Measurements from ENCODE around the gene KCNH3. TPM values are rescaled to one million over a fixed set of nuclear protein-coding genes. Genes with fewer than 3 reads are reported as not detected.

KCNH3 gene
- total and polyA plus RNA-seq, 2 of the 4 experiments (the other 2 are of a cell fraction) = 0.10 TPM; not detected in 1

DNA sequence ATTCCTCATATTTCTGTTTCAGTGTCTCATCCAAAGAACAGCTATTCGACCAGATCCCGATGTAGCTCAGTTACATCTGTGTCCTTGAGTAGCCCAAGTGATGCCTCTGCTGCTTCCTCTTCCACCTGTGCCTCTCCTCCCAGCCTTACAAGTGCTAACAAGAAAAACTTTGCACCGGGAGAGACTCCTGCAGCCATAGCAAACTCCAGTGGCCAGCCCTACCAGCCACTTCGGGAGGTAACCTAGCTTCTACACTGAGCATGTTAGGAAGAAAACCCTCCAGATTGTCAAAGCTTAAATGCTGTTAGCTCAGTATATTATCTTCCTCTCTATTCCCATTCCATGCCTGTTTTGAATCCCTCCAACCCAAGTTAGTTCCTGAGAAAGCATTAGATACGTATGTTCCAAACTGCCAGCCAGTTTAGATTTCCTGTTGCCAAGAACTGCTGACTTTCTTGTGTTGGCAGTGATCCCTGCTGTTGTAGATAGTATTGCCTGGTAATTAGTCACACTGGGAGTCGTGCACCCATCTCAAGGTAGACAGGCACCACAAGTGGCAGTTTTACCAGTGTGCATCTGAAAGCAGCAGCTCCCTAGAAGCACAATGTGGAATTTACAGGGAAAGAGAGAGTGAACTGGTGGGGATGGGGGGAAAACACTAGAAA lies 14.0 kb upstream of the KCNH3 start:
- Histone ChIP-seq H2BK120ac (ENCODE audit: low read depth, low read length) (no peak overlapping the region), H3K27ac (ENCODE audit: insufficient read depth, low read length) (no peak overlapping the region), H2AFZ (replicated peaks; ENCODE audit: low read length, poor library complexity) (no peak overlapping the region), H3K14ac (replicated peaks; ENCODE audit: low read depth, low read length) (no peak overlapping the region), H2AK9ac (replicated peaks; ENCODE audit: low read depth, low read length, poor library complexity) (no peak overlapping the region), H2BK5ac (ENCODE audit: low read depth, low read length, poor library complexity, severe bottlenecking) (no peak overlapping the region), H3K79me1 (ENCODE audit: low read depth in 1 of 2, low read length in 2 of 2) (no peaks in the 10 kb centered on the region; a peak in 1 of 4 replicates), H3K27me3 (ENCODE audit: control insufficient read depth, insufficient read depth, low read length) (no peaks in the 10 kb centered on the region), H2AK5ac (ENCODE audit: low read depth, low read length) (no peak overlapping the region), H3K4ac (ENCODE audit: low read depth, low read length) (no peak overlapping the region), H3K18ac (ENCODE audit: low read depth, low read length) (no peak overlapping the region), H2BK20ac (ENCODE audit: low read depth, low read length) (no peak overlapping the region), H3K9ac (ENCODE audit: low read depth, low read length) (no peak overlapping the region), H2BK15ac (ENCODE audit: low read depth, low read length) (no peak overlapping the region), H3K9me3 (ENCODE audit: control insufficient read depth, insufficient read depth, low read length) (no peaks in the 10 kb centered on the region), H3K4me3 (ENCODE audit: insufficient read depth, low read depth, low read length) (no peak overlapping the region), H3K9me1 (ENCODE audit: insufficient read depth, low read length) (peaks cover 4% of the 10 kb centered on the region; the same call in 1 of the 2 replicates), H4K20me1 (ENCODE audit: insufficient read depth, low read length) (no peaks in the 10 kb centered on the region), H4K91ac (ENCODE audit: insufficient read depth, low read depth, low read length) (no peak overlapping the region), H3K56ac (ENCODE audit: extremely low read depth, insufficient read depth, low read length) (no peak overlapping the region), H4K5ac (ENCODE audit: low read depth, low read length) (no peak overlapping the region), H3K4me1 (ENCODE audit: control insufficient read depth, insufficient read depth, low read length) (no peaks in the 10 kb centered on the region), H4K8ac (ENCODE audit: low read depth in 2 of 2, low read length in 2 of 2) (no peak overlapping the region), H3K23ac (ENCODE audit: low read depth, low read length) (no peak overlapping the region), H3K4me2 (ENCODE audit: low read depth, low read length) (no peak overlapping the region), H3K36me3 (ENCODE audit: control insufficient read depth, insufficient read depth, low read length) (peaks cover 38% of the 10 kb centered on the region)
- intact Hi-C loops (cut with micrococcal nuclease) = no loop called here
- POLR2A ChIA-PET (ENCODE audit: unreplicated experiment) = no interaction called here
- no peak for DNase-seq
- no peak for TF ChIP-seq SMC3 (IDR thresholded peaks at IDR 0.05; ENCODE audit: low read depth, low read length)
- 57% methylated on average over 1 of the region's 6 CpGs; no CpG with 5 or more reads in 1 of the 2 experiments for WGBS, 2 experiments (ENCODE audit: extremely low coverage in 2 of 2, insufficient read length in 1 of 2)
- no TSS peak for BruUV-seq (replicated peaks)
- ATAC-seq (ENCODE audit: low read depth) = no peak
- CTCF ChIA-PET = no interaction called here
- dilution Hi-C loops (cut with HindIII; ENCODE audit: low sequenced_read_pairs, unreplicated experiment) = loop anchor here (25.0 kb wide), 1 partner anchor 162 kb away; the partner anchor contains the start of gene SPATS2
- in situ Hi-C loops (cut with MboI; ENCODE audit: low sequenced_read_pairs) = no loop called here
